Measurements from ENCODE around the gene CORO2A.

The CORO2A gene

GRCh38 chr9:98218562-98219363 lies 26.3 kb upstream of the CORO2A start:
- DNase-seq, result no peak

GRCh38 chr9:98217255-98217654 lies 24.8 kb upstream of the CORO2A start:
- DNase-seq, result no peak

DNA sequence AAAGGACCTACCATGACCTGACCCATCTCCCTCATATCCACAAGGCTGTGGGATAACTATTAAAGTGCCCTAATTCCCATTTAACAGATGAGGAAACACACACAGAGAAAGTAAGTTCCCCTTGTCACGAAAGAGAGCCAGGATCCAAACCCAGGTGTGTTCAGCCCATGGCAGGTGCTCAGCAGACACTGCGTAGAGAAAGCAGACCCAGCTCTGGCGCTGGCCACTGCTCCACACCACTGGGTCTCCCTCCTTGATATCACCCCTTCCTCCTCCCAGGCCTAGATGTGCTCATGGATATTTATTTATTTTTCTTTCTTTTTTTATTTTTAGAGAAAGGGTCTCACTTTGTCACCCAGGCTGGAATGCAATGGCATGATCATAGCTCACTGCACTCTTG lies 24.0 kb upstream of the CORO2A start:
- no peak for DNase-seq

DNA sequence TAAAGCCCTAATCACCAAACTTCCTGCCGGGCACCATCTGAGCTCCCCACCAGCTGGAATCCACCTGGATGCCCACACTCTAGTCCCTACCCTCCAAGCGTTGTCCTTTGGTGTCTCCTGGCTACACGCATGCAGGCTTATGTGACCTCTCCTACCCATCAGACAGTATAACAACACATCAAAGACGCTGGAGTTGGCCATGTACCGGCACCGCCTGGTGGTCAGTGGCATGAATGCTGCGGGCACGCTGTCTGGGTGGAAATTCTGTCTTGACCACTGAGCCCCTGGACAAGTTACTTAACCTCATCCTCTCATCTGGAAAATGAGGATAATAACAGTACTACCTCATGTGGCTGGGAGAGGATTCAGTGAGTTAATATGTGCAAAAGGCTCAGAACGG lies 23.4 kb upstream of the CORO2A start:
- peak; percentile 19 for DNase-seq

GRCh38 chr9:98215271-98215670 lies 22.8 kb upstream of the CORO2A start:
- DNase-seq, result no peak

DNA sequence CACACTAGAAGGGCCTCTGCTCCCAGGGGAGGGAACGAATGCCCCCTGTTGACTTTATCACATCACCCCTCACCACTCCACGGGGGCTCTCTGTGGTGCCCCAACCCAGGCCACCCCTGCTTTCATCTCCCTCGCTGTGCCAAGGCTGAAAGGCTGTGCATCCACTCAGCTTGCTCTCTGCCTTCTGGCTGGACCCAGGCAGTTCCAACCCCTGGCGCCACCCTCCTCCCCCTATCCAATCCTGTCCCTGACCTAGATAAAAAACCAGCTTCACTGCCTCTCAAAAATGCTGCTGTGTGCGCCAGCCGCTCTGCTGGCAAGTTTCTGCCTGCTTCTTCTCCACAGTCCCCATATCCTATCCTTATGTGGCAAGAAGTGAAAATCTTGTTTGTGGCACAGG lies 22.4 kb upstream of the CORO2A start:
- DNase-seq, result no peak

GRCh38 chr9:98211260-98211659 lies 18.8 kb upstream of the CORO2A start:
- no peak for DNase-seq

DNA sequence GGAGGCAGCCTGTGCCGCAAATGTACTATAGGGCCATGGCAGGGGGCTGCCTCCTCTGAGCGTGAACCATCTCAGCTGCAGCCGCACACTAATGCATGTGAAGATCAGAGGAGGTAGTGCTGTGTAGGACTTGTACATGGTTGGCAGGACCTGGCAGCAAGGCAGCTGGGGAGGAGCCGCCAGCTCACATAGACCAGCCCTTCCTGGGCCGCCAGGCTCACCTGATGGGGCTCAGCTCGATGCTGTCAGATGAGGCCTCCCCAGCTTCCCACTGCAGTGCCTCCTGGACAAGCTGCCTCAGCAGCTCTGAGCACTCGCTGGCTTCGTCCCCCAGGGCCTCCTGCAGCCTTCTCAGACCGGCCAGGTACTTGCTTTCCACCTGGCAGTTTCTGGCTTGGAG lies 18.0 kb upstream of the CORO2A start:
- DNase-seq, result no peak

DNA sequence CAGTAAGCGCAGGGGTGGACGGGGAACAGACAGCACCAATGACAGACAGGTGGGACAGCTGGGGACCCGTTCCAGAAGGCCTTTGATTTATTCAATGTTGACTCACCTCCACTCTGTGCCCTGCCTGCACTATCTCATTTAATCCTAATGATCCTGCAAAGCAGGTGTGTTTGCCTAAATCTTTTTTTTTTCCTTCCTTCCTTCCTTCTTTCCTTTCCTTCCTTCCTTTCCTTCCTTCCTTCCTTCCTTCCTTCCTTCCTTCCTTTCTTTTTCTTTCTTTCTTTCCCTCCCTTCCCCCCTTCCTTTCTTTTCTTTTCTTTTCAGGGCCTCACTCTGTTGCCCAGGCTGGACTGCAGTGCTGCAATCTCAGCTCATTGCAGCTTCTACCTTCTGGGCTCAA lies 17.1 kb upstream of the CORO2A start:
- DNase-seq, result no peak

DNA sequence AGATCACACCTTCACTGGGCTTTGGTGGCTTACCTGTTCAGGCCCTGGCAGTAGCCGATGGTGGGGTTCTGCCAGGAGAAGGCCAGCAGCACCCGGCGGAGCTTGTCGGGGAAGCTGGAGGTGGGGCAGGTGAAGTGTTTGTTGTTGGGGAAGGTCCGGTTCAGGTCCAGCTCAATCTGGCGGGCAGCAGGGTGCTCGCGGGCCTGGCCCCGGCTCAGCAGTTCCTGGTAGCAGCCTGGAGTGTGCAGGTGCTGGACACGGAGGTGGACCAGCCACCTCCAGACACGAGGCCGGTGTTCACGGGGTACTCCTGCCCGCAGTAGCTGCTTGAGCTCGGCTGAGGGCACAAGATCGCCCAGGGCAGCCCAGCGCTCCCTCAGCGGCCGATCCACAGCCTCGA lies 16.2 kb upstream of the CORO2A start:
- DNase-seq, result no peak

- no peak for DNase-seq
Observed at GRCh38 chr9:98207606-98208005, 15.2 kb upstream of the CORO2A start.

GRCh38 chr9:98206754-98207153 lies 14.3 kb upstream of the CORO2A start:
- no peak for DNase-seq

GRCh38 chr9:98204692-98205091 lies 12.3 kb upstream of the CORO2A start:
- no peak for DNase-seq

- no peak for DNase-seq
Observed at GRCh38 chr9:98203153-98203552, 10.7 kb upstream of the CORO2A start.

GRCh38 chr9:98202252-98202651 lies 9.8 kb upstream of the CORO2A start:
- no peak for DNase-seq

DNA sequence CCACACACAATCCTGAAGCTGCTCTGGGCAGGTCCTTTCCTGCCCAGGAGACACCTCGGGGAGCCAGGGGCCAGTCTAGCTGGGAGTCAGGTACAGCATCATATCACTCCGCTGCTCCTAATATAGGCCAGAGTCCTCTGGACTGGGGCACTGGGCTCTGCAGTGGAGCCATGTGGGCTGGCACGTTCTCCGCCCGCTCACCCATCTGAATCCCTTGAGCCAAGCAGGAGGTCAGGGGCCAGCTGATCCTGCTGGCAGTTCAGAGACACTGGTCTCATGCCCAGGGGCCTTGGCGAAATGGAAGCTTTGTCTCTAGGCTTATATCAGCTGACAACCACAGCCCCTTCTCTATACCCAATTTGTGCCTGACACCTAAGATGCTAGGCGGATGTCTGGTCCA lies 9.3 kb upstream of the CORO2A start:
- DNase-seq, result no peak

DNA sequence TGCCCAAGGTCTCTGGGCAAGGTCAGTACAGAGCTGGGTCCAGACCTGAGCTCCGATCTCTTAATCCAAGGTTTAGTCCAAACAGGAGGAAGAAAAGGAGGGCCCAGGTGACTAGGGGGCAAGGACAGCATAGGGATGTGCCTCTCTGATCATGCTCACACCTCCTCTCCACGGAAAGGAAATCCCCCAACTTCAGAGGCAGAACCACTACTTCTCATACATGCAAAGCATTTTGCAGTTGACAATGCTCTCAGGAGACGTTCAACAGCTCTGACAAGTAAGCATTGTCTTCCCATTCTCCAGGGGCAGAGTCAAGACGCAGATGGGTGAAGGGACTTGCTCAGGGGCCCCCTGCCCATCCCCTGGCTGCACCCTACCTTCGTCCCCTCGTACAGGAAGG lies 8.7 kb upstream of the CORO2A start:
- no peak for DNase-seq

- DNase-seq, result no peak
Observed at GRCh38 chr9:98199388-98200033, 7.1 kb upstream of the CORO2A start.

DNA sequence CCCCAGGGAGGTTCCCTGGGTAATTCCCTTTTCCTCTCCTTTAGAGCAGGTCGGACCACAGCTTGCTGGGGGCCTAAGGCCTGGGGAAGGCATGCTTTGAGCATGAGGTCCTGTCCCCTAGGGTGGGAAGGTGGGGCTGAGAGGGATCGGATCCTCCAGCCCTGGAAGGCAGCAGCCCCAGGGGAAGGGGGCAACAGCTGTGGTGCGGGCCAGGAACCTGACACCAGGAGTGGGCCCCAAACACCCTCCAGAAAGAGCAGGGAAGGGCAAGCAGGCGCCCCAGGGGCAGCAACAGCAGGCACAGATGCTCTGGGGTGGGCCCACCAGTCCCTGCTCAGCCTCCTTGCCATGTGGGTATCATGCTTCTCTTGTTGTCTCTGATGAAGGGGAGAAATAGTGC lies 3.2 kb upstream of the CORO2A start:
- no peak for DNase-seq

DNA sequence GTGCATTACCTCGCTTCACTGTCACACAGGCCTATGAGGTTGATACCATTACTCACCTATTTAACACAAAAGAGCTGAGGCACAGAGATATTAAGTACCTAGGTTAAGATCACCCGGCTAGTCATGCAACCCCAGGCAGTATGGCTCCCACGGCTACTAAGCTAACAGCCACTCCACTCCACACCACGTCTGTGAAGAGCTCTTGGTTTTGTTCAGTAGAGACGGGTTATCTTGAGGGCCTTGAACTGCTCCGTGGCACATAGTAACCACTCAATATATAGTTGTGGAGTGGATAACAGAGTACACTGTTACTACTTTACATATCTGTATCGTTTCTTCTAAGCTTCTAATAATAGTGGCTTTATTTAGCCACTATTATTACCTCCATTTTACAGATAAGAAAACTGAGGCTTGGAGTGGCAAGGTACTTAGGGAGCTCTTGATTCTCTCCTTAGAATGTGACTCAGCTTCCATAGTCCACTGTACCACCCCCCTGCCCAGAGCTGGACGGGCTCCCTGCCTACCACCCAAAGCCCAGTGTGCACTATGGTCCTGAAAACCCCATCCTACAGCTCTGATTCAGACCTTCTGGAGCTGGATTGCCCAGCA lies 1.0 kb upstream of the CORO2A start:
- no peak for DNase-seq

DNA sequence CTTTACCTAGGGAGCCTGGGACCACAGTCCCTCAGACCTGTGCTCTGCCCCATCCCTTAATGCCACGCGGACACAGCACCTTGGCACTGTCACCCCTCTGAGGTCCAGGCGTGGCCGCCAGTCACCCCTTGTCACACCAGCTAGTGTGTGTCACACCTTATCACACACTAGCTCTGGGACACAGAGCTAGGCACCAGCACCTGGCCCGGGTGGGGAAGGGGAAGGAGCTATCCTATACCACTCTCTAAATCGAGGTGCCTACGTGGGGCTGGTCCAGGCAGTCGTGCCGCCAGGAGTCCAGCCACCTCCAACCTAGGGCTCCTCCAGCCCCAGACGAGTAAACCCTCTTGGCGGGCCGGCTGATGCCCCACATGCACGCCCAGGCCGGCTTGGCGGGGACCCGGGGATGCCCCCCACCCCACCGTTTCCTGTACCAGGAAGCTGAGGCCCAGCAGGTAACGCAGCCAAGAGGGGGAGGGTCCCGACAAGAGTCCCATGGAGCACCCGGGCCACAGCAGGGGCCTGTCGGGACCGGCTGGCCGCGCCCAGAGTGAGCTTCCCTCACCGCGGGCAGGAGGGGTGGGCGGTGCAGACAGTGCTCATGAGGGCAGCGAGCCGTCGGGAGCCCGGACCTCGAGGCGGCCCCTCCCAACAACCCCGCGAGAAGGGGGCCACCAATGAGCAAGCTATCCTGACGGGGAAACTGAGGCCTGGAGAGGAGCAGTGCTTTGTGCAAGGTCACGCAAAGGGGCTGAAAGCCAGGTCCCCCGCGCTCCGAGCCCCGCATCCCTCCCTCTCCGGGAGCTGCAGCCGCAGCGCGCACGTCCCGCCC lies 550 bp downstream of the CORO2A start:
- peak; percentile 45 for DNase-seq

DNA sequence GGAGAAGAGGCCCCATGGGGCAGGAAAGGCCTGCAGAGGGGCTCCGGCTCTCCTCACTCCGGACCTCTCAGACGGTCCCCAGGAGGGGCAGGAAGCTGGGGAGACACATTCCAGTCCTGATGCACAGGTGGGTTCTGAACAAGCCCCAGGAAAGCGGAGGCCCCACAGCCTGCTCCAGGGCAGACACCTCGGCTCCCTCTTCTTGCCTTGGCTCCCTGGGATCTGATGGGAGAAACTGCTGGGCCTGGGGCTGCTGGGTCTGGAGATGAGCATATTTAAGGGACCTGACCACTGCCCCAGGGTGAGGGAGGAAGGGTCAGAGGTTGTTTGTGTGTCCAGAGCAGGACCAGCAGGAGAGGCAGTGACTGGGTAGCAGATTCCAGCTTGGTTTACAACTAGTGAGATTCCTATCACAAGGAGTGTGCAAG lies 1.2 kb downstream of the CORO2A start:
- no peak for DNase-seq

DNA sequence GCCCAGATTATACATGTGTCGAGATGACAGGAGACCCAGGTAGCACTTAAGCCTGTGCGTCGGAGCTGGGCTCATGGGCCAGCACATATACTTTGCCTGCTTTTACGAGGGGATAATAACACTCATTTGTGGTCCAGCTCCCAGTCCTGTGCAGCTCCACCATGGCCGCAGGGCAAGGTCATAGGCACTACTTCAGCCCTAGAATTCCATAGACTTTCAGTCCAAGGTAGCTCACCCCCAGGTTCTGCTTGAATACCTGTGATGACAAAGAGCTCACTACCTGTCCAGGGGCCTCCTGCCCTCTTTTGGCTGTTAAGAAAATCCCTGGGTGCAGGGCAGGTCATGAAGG lies 1.7 kb downstream of the CORO2A start:
- DNase-seq, result no peak

- DNase-seq, result no peak
Observed at GRCh38 chr9:98189412-98189811, 3.0 kb downstream of the CORO2A start.

Measured in NCI-H510A treated with DMSO at 0.1 percent for 48 hours (cell line).